Liver (tissue), 9 donors: ENCODE measurements around the gene SNX14. TPM values are rescaled to one million over a fixed set of nuclear protein-coding genes. Genes with fewer than 3 reads are reported as not detected.

ENCODE experiments used
- DNase-seq: peaks from one replicate; pipeline ENCODE4 v3.0.0-alpha.2; 2017; ENCODE audit warnings: low spot score
- H3K27ac ChIP-seq, 2 donors: one replicate each; pipeline ENCODE4 v1.7.0; 2013; ENCODE audit warnings: inconsistent platforms in 2 of 2, low read length in 2 of 2, control low read depth in 1 of 2, low read depth in 1 of 2, mild to moderate bottlenecking in 1 of 2
- H3K27me3 ChIP-seq, 4 donors: one replicate each; pipeline versions ENCODE4 v1.6.1 to v1.7.0; 2013; ENCODE audit warnings: low read length in 3 of 4, inconsistent platforms in 1 of 4, mild to moderate bottlenecking in 1 of 4, moderate library complexity in 1 of 4; ENCODE audit not compliant: control insufficient read depth in 4 of 4, insufficient read depth in 4 of 4
- H3K36me3 ChIP-seq, 4 donors: one replicate each; pipeline versions ENCODE4 v1.6.1 to v1.7.0; 2013; ENCODE audit warnings: low read length in 3 of 4, mild to moderate bottlenecking in 3 of 4, low read depth in 1 of 4, moderate library complexity in 1 of 4; ENCODE audit not compliant: control insufficient read depth in 4 of 4, insufficient read depth in 3 of 4
- H3K4me1 ChIP-seq, 4 donors: one replicate each; pipeline versions ENCODE4 v1.6.1 to v1.7.0; 2013; ENCODE audit warnings: low read length in 3 of 4, mild to moderate bottlenecking in 3 of 4, moderate library complexity in 1 of 4; ENCODE audit not compliant: control insufficient read depth in 4 of 4, insufficient read depth in 4 of 4
- H3K4me3 ChIP-seq, 3 donors: one replicate each; pipeline versions ENCODE4 v1.6.1 to v1.7.0; 2013; ENCODE audit warnings: low read length in 3 of 3, control low read depth in 1 of 3, low read depth in 1 of 3, mild to moderate bottlenecking in 1 of 3
- H3K9ac ChIP-seq, 2 donors: one replicate each; pipeline ENCODE4 v1.7.0; 2013; ENCODE audit warnings: low read length in 2 of 2, mild to moderate bottlenecking in 2 of 2, moderate library complexity in 2 of 2, control low read depth in 1 of 2, low read depth in 1 of 2
- H3K9me3 ChIP-seq, 4 donors: one replicate each; pipeline versions ENCODE4 v1.6.1 to v1.7.0; 2013; ENCODE audit warnings: low read length in 3 of 4; ENCODE audit not compliant: control insufficient read depth in 4 of 4
- FOXA1 ChIP-seq: IDR thresholded peaks from 2 replicates; pipeline ENCODE4 v1.6.1; 2016; ENCODE audit warnings: antibody characterized with exemption
- FOXA2 ChIP-seq: IDR thresholded peaks from 2 replicates; pipeline ENCODE4 v1.6.1; 2016; ENCODE audit warnings: antibody characterized with exemption
- HNF4A ChIP-seq, 2 donors: conservative IDR thresholded peaks; 2 replicates each; pipeline ENCODE4 v1.6.1; 2016; ENCODE audit warnings: antibody characterized with exemption in 2 of 2, mild to moderate bottlenecking in 2 of 2
- HNF4G ChIP-seq: IDR thresholded peaks from 2 replicates; pipeline ENCODE4 v1.6.1; 2016; ENCODE audit warnings: antibody characterized with exemption
- JUND ChIP-seq, 2 donors: IDR thresholded peaks; 2 replicates each; pipeline ENCODE4 v1.6.1; 2016; ENCODE audit warnings: antibody characterized with exemption in 2 of 2
- MAX ChIP-seq: IDR thresholded peaks from 2 replicates; pipeline ENCODE4 v1.6.1; 2016; ENCODE audit warnings: antibody characterized with exemption
- NR2F2 ChIP-seq: IDR thresholded peaks from 2 replicates; pipeline ENCODE4 v1.6.1; 2016; ENCODE audit warnings: antibody characterized with exemption
- RAD21 ChIP-seq, 2 donors: IDR thresholded peaks; 2 replicates each; pipeline ENCODE4 v1.6.1; 2016; ENCODE audit warnings: antibody characterized with exemption in 2 of 2, mild to moderate bottlenecking in 2 of 2
- RXRA ChIP-seq, 2 donors: IDR thresholded peaks; 2 replicates each; pipeline ENCODE4 v1.6.1; 2017 to 2018; ENCODE audit warnings: antibody characterized with exemption in 2 of 2, mild to moderate bottlenecking in 1 of 2
- SP1 ChIP-seq: IDR thresholded peaks from 2 replicates; pipeline ENCODE4 v1.6.1; 2018; ENCODE audit warnings: antibody characterized with exemption, mild to moderate bottlenecking
- TAF1 ChIP-seq: conservative IDR thresholded peaks from 2 replicates; pipeline ENCODE4 v1.6.1; 2016; ENCODE audit warnings: antibody characterized with exemption, mild to moderate bottlenecking
- YY1 ChIP-seq: IDR thresholded peaks from 2 replicates; pipeline ENCODE4 v1.6.1; 2016; ENCODE audit warnings: antibody characterized with exemption, mild to moderate bottlenecking
- WGBS: extraction: QIAGEN DNeasy Blood & Tissue Kit; methylation state at CpG from one replicate; pipeline ENCODE4 v1.1.7; 2013; 5-methylcytosine and 5-hydroxymethylcytosine counted together
- polyA plus RNA-seq, 2 donors: library from polyadenylated mRNA; stranded (reverse) in 1 of 2; unstranded in 1 of 2; fragments of 200-250 nt in 1 of 2; fragments of >200 nt in 1 of 2; fragmentation: Nextera tagmentation in 1 of 2; extraction: Ambion mirVana in 1 of 2; gene quantifications; one replicate each; pipeline versions ENCODE4 v1.2.1 to v1.2.3, GENCODE V29; 2013 to 2015
- total RNA-seq, 2 donors: library from RNA; depleted of rRNA; stranded (reverse); fragments of >200 nt; gene quantifications; one replicate each; pipeline ENCODE4 v1.2.3, GENCODE V29; 2014
- TF ChIP-seq, protein P1 (sequence below): IDR thresholded peaks from 2 replicates; pipeline ENCODE4 v1.6.1; 2016; ENCODE audit warnings: antibody characterized with exemption
- TF ChIP-seq, protein P2 (sequence below): IDR thresholded peaks from 2 replicates; pipeline ENCODE4 v1.6.1; 2016; ENCODE audit warnings: antibody characterized with exemption, mild to moderate bottlenecking
- TF ChIP-seq, protein P3 (sequence below): IDR thresholded peaks from 2 replicates; pipeline ENCODE4 v1.6.1; 2016; ENCODE audit warnings: antibody characterized with exemption
- donor health status: healthy.
- donor health status: healthy.
- donor health status: healthy.
- donor health status: healthy.
- donor health status: healthy.

The SNX14 gene
- total and polyA plus RNA-seq, 4 donors = 30.5 to 79.1 (median 52.7) TPM

DNA sequence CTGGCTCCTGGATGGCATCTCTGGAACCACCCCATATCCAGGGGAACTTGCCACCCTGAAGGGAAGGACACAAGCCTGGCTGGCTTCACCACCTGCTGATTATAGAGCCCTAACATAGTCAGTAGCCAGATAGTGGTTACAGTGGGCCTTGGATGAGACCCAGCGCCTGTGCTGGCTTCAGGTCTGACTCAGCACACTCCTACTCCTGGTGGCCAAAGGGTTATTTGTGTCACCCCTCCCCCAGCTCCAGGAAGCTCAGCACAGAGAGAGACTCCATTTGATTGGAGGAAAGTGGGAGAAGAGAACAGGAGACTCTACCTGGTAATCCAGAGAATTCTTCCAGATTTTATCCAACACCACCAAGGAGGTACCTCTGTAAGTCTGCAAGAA lies 12.8 kb downstream of the SNX14 start:
- H3K9ac ChIP-seq = no peak overlapping the region
- H3K27me3 ChIP-seq = no peaks in the 10 kb centered on the region
- no peak overlapping the region for H3K4me3 ChIP-seq
- no peaks in the 10 kb centered on the region for H3K9me3 ChIP-seq
- H3K36me3 ChIP-seq = no peaks in the 10 kb centered on the region
- no peak for DNase-seq
- no peak for TF ChIP-seq MAX
- TF ChIP-seq NR2F2 = no peak
- TF ChIP-seq FOXA2 = no peak
- TF ChIP-seq SP1 = no peak
- TF ChIP-seq FOXA1 = no peak
- TF ChIP-seq, protein P1, sequence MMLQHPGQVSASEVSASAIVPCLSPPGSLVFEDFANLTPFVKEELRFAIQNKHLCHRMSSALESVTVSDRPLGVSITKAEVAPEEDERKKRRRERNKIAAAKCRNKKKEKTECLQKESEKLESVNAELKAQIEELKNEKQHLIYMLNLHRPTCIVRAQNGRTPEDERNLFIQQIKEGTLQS = no peak
- TF ChIP-seq RAD21 (IDR thresholded peaks at IDR 0.05) = no peak
- no peak for TF ChIP-seq YY1
- no peak for TF ChIP-seq RXRA (IDR thresholded peaks at IDR 0.05)
- TF ChIP-seq, protein P2, sequence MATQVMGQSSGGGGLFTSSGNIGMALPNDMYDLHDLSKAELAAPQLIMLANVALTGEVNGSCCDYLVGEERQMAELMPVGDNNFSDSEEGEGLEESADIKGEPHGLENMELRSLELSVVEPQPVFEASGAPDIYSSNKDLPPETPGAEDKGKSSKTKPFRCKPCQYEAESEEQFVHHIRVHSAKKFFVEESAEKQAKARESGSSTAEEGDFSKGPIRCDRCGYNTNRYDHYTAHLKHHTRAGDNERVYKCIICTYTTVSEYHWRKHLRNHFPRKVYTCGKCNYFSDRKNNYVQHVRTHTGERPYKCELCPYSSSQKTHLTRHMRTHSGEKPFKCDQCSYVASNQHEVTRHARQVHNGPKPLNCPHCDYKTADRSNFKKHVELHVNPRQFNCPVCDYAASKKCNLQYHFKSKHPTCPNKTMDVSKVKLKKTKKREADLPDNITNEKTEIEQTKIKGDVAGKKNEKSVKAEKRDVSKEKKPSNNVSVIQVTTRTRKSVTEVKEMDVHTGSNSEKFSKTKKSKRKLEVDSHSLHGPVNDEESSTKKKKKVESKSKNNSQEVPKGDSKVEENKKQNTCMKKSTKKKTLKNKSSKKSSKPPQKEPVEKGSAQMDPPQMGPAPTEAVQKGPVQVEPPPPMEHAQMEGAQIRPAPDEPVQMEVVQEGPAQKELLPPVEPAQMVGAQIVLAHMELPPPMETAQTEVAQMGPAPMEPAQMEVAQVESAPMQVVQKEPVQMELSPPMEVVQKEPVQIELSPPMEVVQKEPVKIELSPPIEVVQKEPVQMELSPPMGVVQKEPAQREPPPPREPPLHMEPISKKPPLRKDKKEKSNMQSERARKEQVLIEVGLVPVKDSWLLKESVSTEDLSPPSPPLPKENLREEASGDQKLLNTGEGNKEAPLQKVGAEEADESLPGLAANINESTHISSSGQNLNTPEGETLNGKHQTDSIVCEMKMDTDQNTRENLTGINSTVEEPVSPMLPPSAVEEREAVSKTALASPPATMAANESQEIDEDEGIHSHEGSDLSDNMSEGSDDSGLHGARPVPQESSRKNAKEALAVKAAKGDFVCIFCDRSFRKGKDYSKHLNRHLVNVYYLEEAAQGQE = no peak
- no peak for TF ChIP-seq JUND (IDR thresholded peaks at IDR 0.05)
- no peak for TF ChIP-seq HNF4G
- H3K27ac ChIP-seq = no peak overlapping the region
- WGBS = 89% methylated on average over 1 of the region's 1 CpG
- H3K4me1 ChIP-seq = peaks cover 12 to 45% (median 25%) of the 10 kb centered on the region in 4 donors

DNA sequence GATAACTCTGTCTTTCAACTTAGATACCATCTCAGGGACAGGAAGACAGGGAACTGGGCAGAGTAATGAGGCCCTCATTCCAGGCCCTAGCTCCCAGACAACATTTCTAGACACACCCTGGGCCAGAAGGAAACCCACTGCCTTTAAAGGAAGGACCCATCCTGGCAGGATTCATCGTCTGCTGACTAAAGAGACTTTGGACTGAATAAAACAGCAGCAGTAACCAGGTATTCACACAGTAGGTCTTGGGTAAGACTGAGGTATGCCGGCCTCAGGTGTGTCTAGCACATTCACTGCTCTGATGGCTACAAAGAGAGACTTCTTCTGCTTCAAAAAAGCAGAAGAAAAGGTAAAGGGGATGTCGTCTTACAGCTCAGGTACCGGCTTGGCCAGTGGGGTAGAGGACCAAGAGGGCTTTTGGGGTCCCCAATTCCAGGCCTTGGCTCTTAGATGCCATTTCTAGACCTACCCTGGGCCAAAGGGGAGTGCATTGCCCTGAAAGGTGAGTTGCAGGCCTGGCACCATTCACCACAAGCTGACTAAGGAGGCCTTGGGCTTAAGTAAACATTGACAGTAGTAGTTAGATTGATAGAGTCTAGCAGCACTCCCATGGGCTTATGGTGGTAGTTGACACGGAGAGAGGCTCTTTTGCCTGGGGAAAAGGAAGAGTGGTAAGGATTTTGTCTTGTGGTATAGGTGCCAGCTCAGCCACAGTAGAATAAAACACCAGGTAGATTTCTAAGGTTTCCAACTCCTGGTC lies 13.4 kb downstream of the SNX14 start:
- Histone ChIP-seq H3K4me1 (peaks cover 12 to 50% (median 26%) of the 10 kb centered on the region in 4 donors), H3K9me3 (no peaks in the 10 kb centered on the region), H3K27me3 (no peaks in the 10 kb centered on the region), H3K9ac (no peak overlapping the region), H3K27ac (peak overlapping the region; percentile 42 to 69), H3K4me3 (no peak overlapping the region), H3K36me3 (no peaks in the 10 kb centered on the region)
- no peak for TF ChIP-seq JUND (IDR thresholded peaks at IDR 0.05)
- TF ChIP-seq FOXA2 = peak; percentile 88
- TF ChIP-seq TAF1 = no peak
- peak; percentile 60 for TF ChIP-seq FOXA1
- peak in 1 of 2 donors; percentile 26 for TF ChIP-seq HNF4A (conservative IDR thresholded peaks at IDR 0.05)
- TF ChIP-seq, protein P3, sequence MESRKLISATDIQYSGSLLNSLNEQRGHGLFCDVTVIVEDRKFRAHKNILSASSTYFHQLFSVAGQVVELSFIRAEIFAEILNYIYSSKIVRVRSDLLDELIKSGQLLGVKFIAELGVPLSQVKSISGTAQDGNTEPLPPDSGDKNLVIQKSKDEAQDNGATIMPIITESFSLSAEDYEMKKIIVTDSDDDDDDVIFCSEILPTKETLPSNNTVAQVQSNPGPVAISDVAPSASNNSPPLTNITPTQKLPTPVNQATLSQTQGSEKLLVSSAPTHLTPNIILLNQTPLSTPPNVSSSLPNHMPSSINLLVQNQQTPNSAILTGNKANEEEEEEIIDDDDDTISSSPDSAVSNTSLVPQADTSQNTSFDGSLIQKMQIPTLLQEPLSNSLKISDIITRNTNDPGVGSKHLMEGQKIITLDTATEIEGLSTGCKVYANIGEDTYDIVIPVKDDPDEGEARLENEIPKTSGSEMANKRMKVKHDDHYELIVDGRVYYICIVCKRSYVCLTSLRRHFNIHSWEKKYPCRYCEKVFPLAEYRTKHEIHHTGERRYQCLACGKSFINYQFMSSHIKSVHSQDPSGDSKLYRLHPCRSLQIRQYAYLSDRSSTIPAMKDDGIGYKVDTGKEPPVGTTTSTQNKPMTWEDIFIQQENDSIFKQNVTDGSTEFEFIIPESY = no peak
- no peak for DNase-seq
- WGBS = 84% methylated on average over 5 of the region's 5 CpGs
